Parathyroid adenoma (tissue), 2 donors: ENCODE data around the gene NTN1.
A peak's percentile ranks its signal among the peaks of the same experiment; 100 is the strongest.

Experiments
- H2AFZ ChIP-seq: fragments of 300-600 bp; sonication (generic); one replicate; pipeline ENCODE4 v1.7.0; 2017; ENCODE audit warnings: antibody characterized with exemption, mild to moderate bottlenecking
- H3K27ac ChIP-seq: fragments of 300-600 bp; sonication (generic); one replicate; pipeline ENCODE4 v1.7.0; 2017
- H3K27me3 ChIP-seq: fragments of 300-600 bp; sonication (generic); one replicate; pipeline ENCODE4 v1.7.0; 2017; ENCODE audit warnings: low read length; ENCODE audit not compliant: control insufficient read depth, insufficient read depth
- H3K36me3 ChIP-seq: fragments of 300-600 bp; sonication (generic); one replicate; pipeline ENCODE4 v1.7.0; 2017; ENCODE audit warnings: low read length; ENCODE audit not compliant: control insufficient read depth, insufficient read depth
- H3K4me1 ChIP-seq: fragments of 300-600 bp; sonication (generic); one replicate; pipeline ENCODE4 v1.7.0; 2017; ENCODE audit warnings: control low read depth
- H3K4me2 ChIP-seq: fragments of 300-600 bp; sonication (generic); one replicate; pipeline ENCODE4 v1.7.0; 2017; ENCODE audit warnings: low read length
- H3K4me3 ChIP-seq: fragments of 300-600 bp; sonication (generic); one replicate; pipeline ENCODE4 v1.7.0; 2017; ENCODE audit warnings: low read depth, low read length
- H3K79me2 ChIP-seq: fragments of 300-600 bp; sonication (generic); one replicate; pipeline ENCODE4 v1.7.0; 2017; ENCODE audit warnings: control low read depth
- H3K9ac ChIP-seq: fragments of 300-600 bp; sonication (generic); one replicate; pipeline ENCODE4 v1.7.0; 2017; ENCODE audit warnings: mild to moderate bottlenecking
- H3K9me3 ChIP-seq: fragments of 300-600 bp; sonication (generic); one replicate; pipeline ENCODE4 v1.7.0; 2017; ENCODE audit warnings: low read length; ENCODE audit not compliant: control insufficient read depth
- TF ChIP-seq, protein P1 (sequence below): fragments of 300-600 bp; sonication (generic); IDR thresholded peaks from one replicate; pipeline ENCODE4 v1.7.0; 2017; ENCODE audit warnings: antibody characterized with exemption, mild to moderate bottlenecking
- donor health status: primary hyperparathyroidism.

The NTN1 gene

DNA sequence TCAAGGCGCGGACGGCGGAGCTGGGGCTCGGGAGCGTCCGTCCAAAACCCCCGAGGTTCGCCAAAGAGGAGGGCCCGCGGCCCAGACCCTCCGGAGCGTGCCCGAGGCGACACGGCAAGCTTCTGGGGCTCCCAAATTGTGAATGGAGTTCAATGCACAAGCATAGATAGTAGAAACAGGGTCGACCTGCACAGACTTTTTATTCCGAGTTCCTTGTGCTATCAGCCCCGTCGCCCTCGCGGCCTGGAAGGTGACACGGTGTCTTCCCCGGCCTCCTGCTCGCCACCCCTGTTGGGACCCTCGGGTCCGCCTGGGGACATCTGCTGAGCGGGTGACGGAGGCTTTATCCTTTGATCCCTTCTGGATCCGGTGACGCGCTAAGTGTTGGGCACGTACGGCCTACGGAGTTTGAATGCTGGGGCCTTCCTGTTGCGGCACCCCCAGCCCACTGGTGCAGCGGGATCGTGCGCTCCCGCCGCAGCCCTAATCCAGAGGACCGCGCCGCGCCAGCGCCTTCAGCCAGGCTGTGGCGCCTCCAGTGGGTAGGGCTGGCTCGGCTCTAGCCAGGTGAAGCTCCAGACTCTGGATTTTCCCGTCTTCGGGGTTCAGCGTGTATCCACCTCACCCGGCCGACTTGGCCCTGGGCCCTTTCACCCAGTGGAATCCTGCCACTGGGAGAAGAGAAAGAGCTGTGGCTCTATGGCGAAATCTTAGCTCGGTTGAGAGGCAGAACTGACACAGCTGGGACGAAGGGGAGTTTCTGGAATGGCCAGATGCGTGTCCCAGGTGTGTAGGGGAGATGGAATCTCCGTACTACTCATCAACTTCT is 17.0 kb upstream of the NTN1 start:
- no peaks in the 10 kb centered on the region for H3K9me3 ChIP-seq
- peak overlapping the region; percentile 2 for H2AFZ ChIP-seq
- TF ChIP-seq, protein P1, sequence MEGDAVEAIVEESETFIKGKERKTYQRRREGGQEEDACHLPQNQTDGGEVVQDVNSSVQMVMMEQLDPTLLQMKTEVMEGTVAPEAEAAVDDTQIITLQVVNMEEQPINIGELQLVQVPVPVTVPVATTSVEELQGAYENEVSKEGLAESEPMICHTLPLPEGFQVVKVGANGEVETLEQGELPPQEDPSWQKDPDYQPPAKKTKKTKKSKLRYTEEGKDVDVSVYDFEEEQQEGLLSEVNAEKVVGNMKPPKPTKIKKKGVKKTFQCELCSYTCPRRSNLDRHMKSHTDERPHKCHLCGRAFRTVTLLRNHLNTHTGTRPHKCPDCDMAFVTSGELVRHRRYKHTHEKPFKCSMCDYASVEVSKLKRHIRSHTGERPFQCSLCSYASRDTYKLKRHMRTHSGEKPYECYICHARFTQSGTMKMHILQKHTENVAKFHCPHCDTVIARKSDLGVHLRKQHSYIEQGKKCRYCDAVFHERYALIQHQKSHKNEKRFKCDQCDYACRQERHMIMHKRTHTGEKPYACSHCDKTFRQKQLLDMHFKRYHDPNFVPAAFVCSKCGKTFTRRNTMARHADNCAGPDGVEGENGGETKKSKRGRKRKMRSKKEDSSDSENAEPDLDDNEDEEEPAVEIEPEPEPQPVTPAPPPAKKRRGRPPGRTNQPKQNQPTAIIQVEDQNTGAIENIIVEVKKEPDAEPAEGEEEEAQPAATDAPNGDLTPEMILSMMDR = no peak
- H3K36me3 ChIP-seq = no peaks in the 10 kb centered on the region
- no peak overlapping the region for H3K4me2 ChIP-seq
- no peaks in the 10 kb centered on the region for H3K4me1 ChIP-seq
- peaks cover 4% of the 10 kb centered on the region for H3K27me3 ChIP-seq
- no peak overlapping the region for H3K9ac ChIP-seq
- no peaks in the 10 kb centered on the region for H3K79me2 ChIP-seq
- H3K27ac ChIP-seq = no peak overlapping the region
- H3K4me3 ChIP-seq = no peak overlapping the region

DNA sequence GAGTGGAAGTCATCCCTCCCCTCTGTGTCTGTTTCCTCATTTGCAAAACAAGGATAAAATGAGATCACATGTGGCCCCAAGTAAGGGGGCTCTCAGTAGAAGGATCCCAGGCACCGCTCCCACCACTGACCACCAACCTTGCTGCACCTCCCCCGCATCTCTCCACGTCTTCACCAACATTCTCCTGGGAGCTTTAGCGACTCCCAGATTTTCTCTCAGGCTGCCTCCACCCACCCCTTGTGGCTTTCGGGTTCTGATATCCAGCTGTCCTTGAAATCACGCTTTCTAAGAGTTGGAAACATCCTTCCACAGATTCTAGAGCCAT is 16.4 kb upstream of the NTN1 start:
- no peak overlapping the region for H3K9ac ChIP-seq
- H3K4me3 ChIP-seq = no peak overlapping the region
- no peak overlapping the region for H3K27ac ChIP-seq
- no peaks in the 10 kb centered on the region for H3K36me3 ChIP-seq
- TF ChIP-seq, protein P1 = no peak
- H3K79me2 ChIP-seq = no peaks in the 10 kb centered on the region
- no peak overlapping the region for H2AFZ ChIP-seq
- H3K4me1 ChIP-seq = no peaks in the 10 kb centered on the region
- no peaks in the 10 kb centered on the region for H3K9me3 ChIP-seq
- peaks cover 4% of the 10 kb centered on the region for H3K27me3 ChIP-seq
- no peak overlapping the region for H3K4me2 ChIP-seq

DNA sequence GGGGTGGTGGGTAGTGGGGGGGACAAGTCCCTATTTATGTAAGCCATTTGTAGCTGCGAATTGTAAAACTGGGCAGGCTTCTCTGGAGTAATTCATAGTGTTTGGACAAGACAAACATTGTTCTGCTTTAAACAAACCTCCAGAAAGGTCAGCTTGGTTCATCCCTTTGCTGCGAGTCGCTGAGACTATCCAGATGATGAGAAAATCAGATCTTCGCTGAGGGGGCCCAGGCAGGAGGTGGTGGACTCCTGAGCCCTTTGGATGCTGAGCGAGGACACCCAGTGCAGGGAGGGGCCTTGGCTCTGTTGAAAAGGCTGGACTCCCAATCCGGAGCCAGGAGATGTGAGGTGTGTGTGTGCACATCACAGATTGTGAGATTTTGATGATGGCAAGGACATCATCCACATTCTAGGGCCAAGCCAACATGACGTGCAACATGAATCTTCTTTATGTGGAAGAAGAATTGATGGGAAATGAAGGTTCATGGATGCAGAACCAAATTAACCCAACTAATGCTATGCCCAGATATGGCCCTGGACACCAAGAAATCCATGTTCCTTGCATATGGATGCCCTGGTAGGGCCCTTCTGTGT is 15.0 kb upstream of the NTN1 start:
- Histone ChIP-seq H3K9ac (no peak overlapping the region), H3K9me3 (no peaks in the 10 kb centered on the region), H2AFZ (no peak overlapping the region), H3K79me2 (no peaks in the 10 kb centered on the region), H3K4me1 (no peaks in the 10 kb centered on the region), H3K4me2 (no peak overlapping the region), H3K27ac (no peak overlapping the region), H3K4me3 (no peak overlapping the region), H3K27me3 (peaks cover 4% of the 10 kb centered on the region), H3K36me3 (no peaks in the 10 kb centered on the region)
- TF ChIP-seq, protein P1 = no peak

DNA sequence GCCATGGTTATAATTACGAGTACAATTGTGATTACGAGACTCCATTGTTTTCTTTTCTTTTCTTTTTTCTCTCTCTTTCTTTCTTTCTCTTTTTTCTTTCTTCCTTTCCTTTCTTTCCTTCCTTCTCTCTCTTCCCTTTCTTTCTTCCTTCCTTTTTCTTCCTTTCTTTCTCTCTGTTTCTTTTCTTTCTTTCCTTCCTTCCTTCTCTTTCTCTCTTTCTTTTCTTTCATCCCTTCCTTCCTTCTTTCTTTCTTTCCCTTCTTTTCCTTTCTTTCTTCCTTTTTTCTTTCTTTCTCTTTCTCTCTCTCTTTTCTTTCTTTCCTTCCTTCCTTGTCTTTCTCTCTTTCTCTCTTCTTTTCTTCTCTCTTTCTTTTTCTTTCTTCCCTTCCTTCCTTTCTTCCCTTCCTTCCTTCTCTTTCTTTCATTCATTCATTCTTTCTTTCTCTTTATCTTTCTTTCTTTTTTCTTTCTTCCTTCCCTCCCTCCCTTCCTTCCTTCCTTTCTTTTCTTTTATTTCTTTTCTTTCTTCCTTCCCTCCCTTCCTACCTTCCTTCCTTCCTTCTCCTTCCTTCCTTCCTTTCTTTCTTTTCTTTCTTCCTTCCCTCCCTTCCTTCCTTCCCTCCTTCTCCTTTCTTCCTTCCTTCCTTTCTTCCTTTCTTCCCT is 14.1 kb upstream of the NTN1 start:
- Histone ChIP-seq H3K4me2 (no peak overlapping the region), H3K27ac (no peak overlapping the region), H2AFZ (no peak overlapping the region), H3K9me3 (no peaks in the 10 kb centered on the region), H3K4me1 (no peaks in the 10 kb centered on the region), H3K27me3 (peaks cover 4% of the 10 kb centered on the region), H3K36me3 (no peaks in the 10 kb centered on the region), H3K9ac (no peak overlapping the region), H3K4me3 (no peak overlapping the region), H3K79me2 (no peaks in the 10 kb centered on the region)
- TF ChIP-seq, protein P1 = no peak
